Measurements from ENCODE around the gene ATF7IP2. TPM values are rescaled to one million over a fixed set of nuclear protein-coding genes. Genes with fewer than 3 reads are reported as not detected.

The ATF7IP2 gene
- total and polyA plus RNA-seq, 2 of the 13 experiments (the other 11 are each of a cell fraction or from before 2014, with no cell fraction given): 117 to 217 TPM

- TF ChIP-seq ZNF788 (CRISPR knock-in tag; IDR thresholded peaks at IDR 0.05; ENCODE audit: borderline replicate concordance) (no peak), TMF1 (CRISPR knock-in tag; IDR thresholded peaks at IDR 0.05; ENCODE audit: low read depth) (no peak), E2F1 (CRISPR knock-in tag; IDR thresholded peaks at IDR 0.05) (no peak), ZSCAN20 (CRISPR knock-in tag; IDR thresholded peaks at IDR 0.05; ENCODE audit: borderline replicate concordance) (no peak), MED1 (CRISPR knock-in tag; IDR thresholded peaks at IDR 0.05) (no peak), MXI1 (IDR thresholded peaks at IDR 0.05; ENCODE audit: borderline replicate concordance, low read depth, low read length) (no peak), TRIM24 (CRISPR knock-in tag; IDR thresholded peaks at IDR 0.05) (no peak), CREM (IDR thresholded peaks at IDR 0.05) (no peak), CREM (CRISPR knock-in tag; IDR thresholded peaks at IDR 0.05) (no peak), PHF5A (CRISPR knock-in tag; IDR thresholded peaks at IDR 0.05; ENCODE audit: low read depth, unreplicated experiment) (no peak), SALL2 (CRISPR knock-in tag; IDR thresholded peaks at IDR 0.05) (no peak), ZNF331 (CRISPR knock-in tag; IDR thresholded peaks at IDR 0.05) (no peak), CEBPG (CRISPR knock-in tag; IDR thresholded peaks at IDR 0.05) (no peak), TCF12 (IDR thresholded peaks at IDR 0.05) (no peak), TCF12 (CRISPR knock-in tag; IDR thresholded peaks at IDR 0.05) (no peak), KAT8 (CRISPR knock-in tag; IDR thresholded peaks at IDR 0.05) (no peak), NFE2 (CRISPR knock-in tag; IDR thresholded peaks at IDR 0.05) (no peak), ARNT (IDR thresholded peaks at IDR 0.05) (no peak), HOXA9 (CRISPR knock-in tag; IDR thresholded peaks at IDR 0.05; ENCODE audit: borderline replicate concordance) (no peak), ZNF737 (CRISPR knock-in tag; IDR thresholded peaks at IDR 0.05; ENCODE audit: borderline replicate concordance) (no peak), KDM1A (CRISPR knock-in tag; IDR thresholded peaks at IDR 0.05) (no peak), HINFP (CRISPR knock-in tag; IDR thresholded peaks at IDR 0.05; ENCODE audit: low read depth) (no peak), ZNF563 (CRISPR knock-in tag; IDR thresholded peaks at IDR 0.05) (no peak), PCBP2 (optimal IDR thresholded peaks at IDR 0.05; ENCODE audit: low read depth, low read length, poor library complexity, severe bottlenecking) (peak; percentile 97), ATF7 (IDR thresholded peaks at IDR 0.05) (no peak), ATF7 (CRISPR knock-in tag; IDR thresholded peaks at IDR 0.05) (0 out of 2 replicates have a peak, but pooled peaks have one; percentile 15), TSC22D2 (CRISPR knock-in tag; IDR thresholded peaks at IDR 0.05; ENCODE audit: borderline replicate concordance) (no peak)
- TF ChIP-seq, protein P1, sequence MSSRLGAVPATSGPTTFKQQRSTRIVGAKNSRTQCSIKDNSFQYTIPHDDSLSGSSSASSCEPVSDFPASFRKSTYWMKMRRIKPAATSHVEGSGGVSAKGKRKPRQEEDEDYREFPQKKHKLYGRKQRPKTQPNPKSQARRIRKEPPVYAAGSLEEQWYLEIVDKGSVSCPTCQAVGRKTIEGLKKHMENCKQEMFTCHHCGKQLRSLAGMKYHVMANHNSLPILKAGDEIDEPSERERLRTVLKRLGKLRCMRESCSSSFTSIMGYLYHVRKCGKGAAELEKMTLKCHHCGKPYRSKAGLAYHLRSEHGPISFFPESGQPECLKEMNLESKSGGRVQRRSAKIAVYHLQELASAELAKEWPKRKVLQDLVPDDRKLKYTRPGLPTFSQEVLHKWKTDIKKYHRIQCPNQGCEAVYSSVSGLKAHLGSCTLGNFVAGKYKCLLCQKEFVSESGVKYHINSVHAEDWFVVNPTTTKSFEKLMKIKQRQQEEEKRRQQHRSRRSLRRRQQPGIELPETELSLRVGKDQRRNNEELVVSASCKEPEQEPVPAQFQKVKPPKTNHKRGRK (CRISPR knock-in tag; IDR thresholded peaks at IDR 0.05): peak; percentile 90
- TF ChIP-seq, protein P2, sequence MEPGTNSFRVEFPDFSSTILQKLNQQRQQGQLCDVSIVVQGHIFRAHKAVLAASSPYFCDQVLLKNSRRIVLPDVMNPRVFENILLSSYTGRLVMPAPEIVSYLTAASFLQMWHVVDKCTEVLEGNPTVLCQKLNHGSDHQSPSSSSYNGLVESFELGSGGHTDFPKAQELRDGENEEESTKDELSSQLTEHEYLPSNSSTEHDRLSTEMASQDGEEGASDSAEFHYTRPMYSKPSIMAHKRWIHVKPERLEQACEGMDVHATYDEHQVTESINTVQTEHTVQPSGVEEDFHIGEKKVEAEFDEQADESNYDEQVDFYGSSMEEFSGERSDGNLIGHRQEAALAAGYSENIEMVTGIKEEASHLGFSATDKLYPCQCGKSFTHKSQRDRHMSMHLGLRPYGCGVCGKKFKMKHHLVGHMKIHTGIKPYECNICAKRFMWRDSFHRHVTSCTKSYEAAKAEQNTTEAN (CRISPR knock-in tag; conservative IDR thresholded peaks at IDR 0.05): no peak
Observed at GRCh38 chr16:10518479-10519041, 132.7 kb downstream of the ATF7IP2 start (continued).
